Measurements from ENCODE around the gene FSCN2.
"Not testable (repeated sequence)": the region's sequence is repeated elsewhere in the genome, so short reads cannot be mapped to it uniquely, and the experiment has no call there.

Gene FSCN2

GRCh38 chr17:81524865-81525159, 3.4 kb upstream of the FSCN2 start:
- no peak overlapping the region for H3K4me3 ChIP-seq (ENCODE audit: low read depth, low read length)
- no peak for TF ChIP-seq CTCF (IDR thresholded peaks at IDR 0.05; ENCODE audit: low read depth, low read length)

DNA sequence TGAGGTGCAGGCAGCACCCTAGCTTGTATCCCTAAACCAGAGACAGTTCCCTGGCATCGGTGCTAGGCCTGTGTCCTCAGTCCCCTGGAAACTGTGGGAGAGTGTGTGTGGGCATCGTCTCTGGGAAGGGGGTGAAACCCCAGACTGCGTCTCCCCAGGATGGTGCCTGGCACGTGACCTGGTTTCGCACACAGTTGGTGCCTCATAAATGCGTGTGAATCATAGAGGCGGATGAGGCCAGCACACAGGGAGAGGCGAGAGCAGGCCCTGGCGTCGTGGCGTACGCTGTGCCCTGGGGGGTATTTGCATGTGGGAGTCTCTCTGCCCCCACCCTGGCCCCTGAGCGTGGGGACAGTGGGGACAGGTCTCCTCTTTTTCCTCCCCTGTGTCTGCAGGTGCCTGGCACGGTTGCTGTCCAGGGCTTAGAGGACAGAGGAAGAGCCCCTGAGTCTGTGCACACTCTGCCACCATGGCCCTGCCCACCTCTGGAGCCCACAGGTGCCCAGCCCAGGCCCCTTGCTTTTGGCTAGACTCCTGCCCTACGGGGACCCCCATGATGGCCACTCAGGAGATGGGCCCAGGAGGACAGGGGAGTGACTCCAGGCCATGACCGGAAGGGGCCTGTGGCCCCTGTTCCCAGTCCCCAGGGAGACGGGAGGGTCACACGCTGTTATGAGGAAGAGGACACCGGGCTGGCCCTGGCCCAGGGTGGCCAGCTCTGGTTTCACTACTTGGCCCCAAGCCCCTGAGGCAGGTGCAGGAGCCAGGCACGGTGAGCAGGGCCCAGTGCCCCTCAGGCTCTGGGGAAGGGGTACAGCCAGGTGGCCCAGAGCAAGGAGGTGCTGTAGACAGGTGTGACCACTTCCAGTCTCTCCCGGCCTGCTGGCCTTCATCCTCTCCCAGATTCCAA, 1.3 kb upstream of the FSCN2 start:
- no peak for TF ChIP-seq CTCF (IDR thresholded peaks at IDR 0.05; ENCODE audit: low read depth, low read length)
- H3K4me3 ChIP-seq (ENCODE audit: low read depth, low read length) = no peak overlapping the region

- no peak overlapping the region for H3K4me3 ChIP-seq (ENCODE audit: low read depth, low read length)
- TF ChIP-seq CTCF (IDR thresholded peaks at IDR 0.05; ENCODE audit: low read depth, low read length) = no peak
Observed at GRCh38 chr17:81528384-81528650, 140 bp downstream of the FSCN2 start.

- H3K4me3 ChIP-seq (ENCODE audit: low read depth, low read length) = no peak overlapping the region
- no peak for TF ChIP-seq CTCF (IDR thresholded peaks at IDR 0.05; ENCODE audit: low read depth, low read length)
Observed at GRCh38 chr17:81528651-81529436, 667 bp downstream of the FSCN2 start.

GRCh38 chr17:81529437-81529803, 1.2 kb downstream of the FSCN2 start:
- no peak overlapping the region for H3K4me3 ChIP-seq (ENCODE audit: low read depth, low read length)
- TF ChIP-seq CTCF (IDR thresholded peaks at IDR 0.05; ENCODE audit: low read depth, low read length) = no peak

DNA sequence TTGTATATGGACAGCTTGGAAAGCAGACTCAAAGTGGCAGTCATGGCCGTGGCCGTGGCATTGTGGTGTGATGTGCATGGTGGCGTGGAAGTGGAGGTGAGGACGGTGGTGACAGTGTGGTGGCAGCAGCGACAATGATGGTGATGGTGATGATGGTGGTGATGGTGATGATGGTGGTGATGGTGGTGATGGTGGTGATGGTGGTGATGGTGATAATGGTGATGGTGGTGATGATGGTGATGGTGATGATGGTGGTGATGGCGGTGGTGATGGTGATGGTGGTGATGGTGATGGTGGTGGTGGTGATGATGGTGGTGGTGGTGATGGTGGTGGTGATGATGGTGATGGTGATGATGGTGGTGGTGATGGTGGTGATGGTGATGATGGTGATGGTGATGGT, 2.8 kb downstream of the FSCN2 start:
- not testable (repeated sequence) for H3K4me3 ChIP-seq (ENCODE audit: low read depth, low read length)

- H3K4me3 ChIP-seq (ENCODE audit: low read depth, low read length) = not testable (repeated sequence)
Observed at GRCh38 chr17:81531998-81532404, 3.8 kb downstream of the FSCN2 start.

DNA sequence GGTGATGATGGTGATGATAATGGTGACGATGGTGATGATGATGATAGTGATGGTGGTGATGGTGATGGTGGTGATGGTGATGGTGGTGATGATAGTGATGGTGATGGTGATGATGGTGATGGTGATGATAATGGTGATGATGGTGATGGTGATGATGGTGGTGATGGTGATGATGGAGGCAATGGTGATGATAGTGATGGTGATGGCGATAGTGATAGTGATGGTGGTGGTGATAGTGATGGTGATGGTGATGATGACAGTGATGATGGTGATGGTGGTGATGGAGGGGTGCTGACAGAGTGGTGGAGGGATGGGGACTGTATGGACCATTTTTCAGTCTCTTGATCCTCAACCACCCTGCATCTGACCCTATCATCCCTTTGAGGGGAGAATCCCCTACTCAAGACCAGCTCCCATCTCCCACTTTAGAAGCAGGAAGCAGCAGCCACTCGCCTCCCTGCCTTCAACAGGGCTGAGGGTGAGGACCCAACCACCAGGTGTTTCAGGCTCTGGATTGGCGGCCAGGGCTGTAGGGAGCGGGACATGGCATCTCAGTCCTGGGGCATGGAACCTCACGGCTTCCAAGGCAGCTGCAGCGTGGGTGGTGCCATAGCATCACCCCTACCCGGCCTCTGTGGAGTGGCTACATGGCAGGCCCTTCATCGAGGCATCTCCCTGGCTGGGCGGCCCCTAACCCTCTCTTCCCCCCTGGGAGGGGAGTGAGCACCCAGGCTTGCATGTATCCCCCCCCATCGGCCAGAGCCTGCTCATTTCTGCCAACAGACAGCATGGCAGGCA, 4.5 kb downstream of the FSCN2 start:
- H3K4me3 ChIP-seq (ENCODE audit: low read depth, low read length) = no peak overlapping the region
- no peak for TF ChIP-seq CTCF (IDR thresholded peaks at IDR 0.05; ENCODE audit: low read depth, low read length)

All from WI38 (cell line).